Large intestine (tissue), 3 donors: ENCODE results near the gene NXN. TPM values are rescaled to one million over a fixed set of nuclear protein-coding genes. Genes with fewer than 3 reads are reported as not detected.

ENCODE experiments used
- DNase-seq, 2 donors: peaks; one replicate each; pipeline versions ENCODE4 v3.0.0 to v3.0.0-alpha.2; 2013
- H3K27ac ChIP-seq: one replicate; pipeline ENCODE4 v1.5.1; 2013; ENCODE audit warnings: low read length
- H3K27me3 ChIP-seq: 2 replicates; pipeline ENCODE4 v1.6.1; 2013; ENCODE audit warnings: low read length; ENCODE audit not compliant: control insufficient read depth, insufficient read depth
- H3K36me3 ChIP-seq: 2 replicates; pipeline ENCODE4 v1.6.1; 2013; ENCODE audit warnings: low read length; ENCODE audit not compliant: control insufficient read depth, insufficient read depth
- H3K4me1 ChIP-seq: one replicate; pipeline ENCODE4 v1.6.1; 2013; ENCODE audit warnings: low read length; ENCODE audit not compliant: control insufficient read depth, insufficient read depth
- H3K4me3 ChIP-seq: one replicate; pipeline ENCODE4 v1.5.1; 2013; ENCODE audit warnings: low read length
- H3K9me3 ChIP-seq: one replicate; pipeline ENCODE4 v1.6.1; 2013; ENCODE audit warnings: mild to moderate bottlenecking, low read depth, low read length, moderate library complexity; ENCODE audit not compliant: control insufficient read depth
- WGBS: methylation state at CpG from one replicate; pipeline ENCODE4 v1.1.5; 2013; ENCODE audit warnings: low lambda C conversion rate; ENCODE audit not compliant: insufficient coverage; 5-methylcytosine and 5-hydroxymethylcytosine counted together
- polyA plus RNA-seq: library from polyadenylated mRNA; unstranded; fragments of 120-200 nt; gene quantifications from one replicate; pipeline ENCODE4 v1.2.1, GENCODE V29; 2013

The NXN gene
- polyA plus RNA-seq, 1 donor = 22.3 TPM

DNA sequence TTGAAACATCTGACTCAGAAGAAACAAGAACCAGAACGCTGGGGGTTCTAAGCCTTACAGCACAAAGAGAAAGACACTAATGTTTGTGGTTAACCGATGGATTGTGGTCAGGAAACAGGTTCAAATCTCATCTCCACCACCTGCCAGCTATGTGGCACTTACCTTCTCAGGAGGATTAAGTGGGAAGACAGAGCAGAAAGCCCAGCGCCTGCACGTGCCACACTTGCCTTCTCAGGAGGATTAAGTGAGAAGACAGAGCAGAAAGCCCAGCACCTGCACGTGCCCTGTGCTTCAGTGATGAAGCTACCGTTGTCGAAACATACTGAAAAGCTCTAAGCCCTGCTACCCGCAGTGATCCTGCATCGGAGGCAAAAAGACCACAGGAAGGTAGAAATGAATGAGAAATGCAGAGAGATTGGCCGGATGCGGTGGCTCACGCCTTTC is 90.6 kb downstream of the NXN start:
- no peak for DNase-seq
- no peaks in the 10 kb centered on the region for H3K36me3 ChIP-seq
- no peaks in the 10 kb centered on the region for H3K4me1 ChIP-seq
- no peak overlapping the region for H3K4me3 ChIP-seq
- no peak overlapping the region for H3K27ac ChIP-seq
- WGBS = 60% methylated on average over 1 of the region's 12 CpGs
- no peaks in the 10 kb centered on the region for H3K27me3 ChIP-seq
- no peaks in the 10 kb centered on the region for H3K9me3 ChIP-seq

GRCh38 chr17:887551-888209 is 91.9 kb downstream of the NXN start:
- Histone ChIP-seq H3K4me1 (peaks cover 3% of the 10 kb centered on the region), H3K27ac (peak overlapping the region; percentile 57), H3K9me3 (no peaks in the 10 kb centered on the region), H3K36me3 (no peaks in the 10 kb centered on the region), H3K27me3 (no peaks in the 10 kb centered on the region), H3K4me3 (no peak overlapping the region)
- no CpG with 5 or more reads among the region's 21 CpGs for WGBS
- DNase-seq = no peak

DNA sequence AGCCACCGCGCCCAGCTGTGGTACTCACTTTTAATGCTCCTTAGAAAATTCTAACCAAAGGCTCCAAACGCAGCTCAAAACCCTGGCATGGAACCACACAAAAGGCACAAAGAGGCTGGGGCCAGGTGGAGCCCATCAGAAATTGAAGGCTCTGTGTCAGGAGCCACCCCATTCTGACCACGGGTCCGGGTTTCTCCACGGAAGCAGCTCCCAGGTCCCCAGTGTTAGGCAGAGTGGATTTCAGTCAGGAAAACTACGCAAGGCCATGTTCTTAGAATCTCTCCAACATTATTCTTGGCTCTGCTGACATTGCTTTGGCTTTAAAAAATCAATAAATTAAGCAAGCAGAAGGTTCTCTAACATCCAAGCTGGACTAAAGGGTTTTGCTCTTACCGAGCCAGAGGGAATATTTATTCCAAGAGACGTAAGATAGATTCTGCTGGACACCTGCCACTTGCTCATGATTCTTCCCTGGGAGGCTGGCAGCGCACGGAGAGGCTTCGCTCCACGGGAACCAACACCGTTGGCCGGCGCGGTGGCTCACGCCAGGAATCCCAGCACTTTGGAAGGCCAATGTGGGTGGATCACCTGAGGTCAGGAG is 93.5 kb downstream of the NXN start:
- no peaks in the 10 kb centered on the region for H3K9me3 ChIP-seq
- H3K4me1 ChIP-seq = peaks cover 3% of the 10 kb centered on the region
- H3K27ac ChIP-seq = peak overlapping the region; percentile 33
- no peaks in the 10 kb centered on the region for H3K27me3 ChIP-seq
- no CpG with 5 or more reads among the region's 18 CpGs for WGBS
- no peak for DNase-seq
- H3K36me3 ChIP-seq = no peaks in the 10 kb centered on the region
- no peak overlapping the region for H3K4me3 ChIP-seq

DNA sequence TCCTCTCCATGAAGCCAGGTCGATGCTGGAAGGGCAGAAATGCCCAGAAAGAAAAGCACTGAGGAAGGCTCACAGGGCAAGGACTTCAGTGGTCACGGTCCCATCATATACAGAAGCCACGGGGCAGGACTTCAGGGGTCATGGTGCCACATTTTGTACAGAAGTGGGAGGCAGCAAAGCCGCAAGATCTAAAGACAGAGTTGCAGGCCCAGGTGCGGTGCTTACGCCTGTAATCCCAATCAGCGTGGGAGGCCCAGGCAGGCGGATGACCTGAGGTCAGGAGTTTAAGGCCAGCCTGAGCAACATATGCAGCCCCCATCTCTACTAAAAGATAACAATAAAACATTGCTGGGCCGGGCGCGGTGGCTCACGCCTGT is 96.0 kb downstream of the NXN start:
- no peaks in the 10 kb centered on the region for H3K9me3 ChIP-seq
- no peak for DNase-seq
- H3K36me3 ChIP-seq = no peaks in the 10 kb centered on the region
- H3K4me1 ChIP-seq = peaks cover 3% of the 10 kb centered on the region
- H3K4me3 ChIP-seq = no peak overlapping the region
- no CpG with 5 or more reads among the region's 12 CpGs for WGBS
- peak overlapping the region; percentile 60 for H3K27ac ChIP-seq
- no peaks in the 10 kb centered on the region for H3K27me3 ChIP-seq

GRCh38 chr17:882827-883585 is 96.6 kb downstream of the NXN start:
- H3K27ac ChIP-seq = peak overlapping the region; percentile 60
- no peaks in the 10 kb centered on the region for H3K9me3 ChIP-seq
- peaks cover 3% of the 10 kb centered on the region for H3K4me1 ChIP-seq
- DNase-seq = peak in 1 of 2 donors; percentile 44
- no peaks in the 10 kb centered on the region for H3K36me3 ChIP-seq
- H3K27me3 ChIP-seq = no peaks in the 10 kb centered on the region
- no CpG with 5 or more reads among the region's 14 CpGs for WGBS
- H3K4me3 ChIP-seq = no peak overlapping the region

DNA sequence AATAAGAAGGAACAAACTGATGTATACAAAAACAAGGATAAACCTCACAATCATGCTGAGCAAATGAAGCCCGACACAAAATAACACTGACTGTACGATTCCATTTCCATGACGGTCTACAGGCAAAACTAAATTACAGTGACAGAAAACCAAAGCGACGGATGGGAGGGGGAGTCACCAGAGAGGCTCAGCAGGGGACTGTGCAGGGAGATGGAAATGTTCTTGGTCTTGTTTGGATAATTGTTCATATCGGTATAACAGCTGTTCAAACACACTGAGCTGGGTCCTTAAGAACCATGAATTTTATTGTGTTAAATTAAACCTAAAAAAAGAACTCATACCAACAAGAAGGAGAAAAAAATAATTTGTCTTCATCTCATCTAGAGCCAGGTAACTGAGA is 97.8 kb downstream of the NXN start:
- WGBS = 83% methylated on average over 6 of the region's 6 CpGs
- no peaks in the 10 kb centered on the region for H3K27me3 ChIP-seq
- no peak overlapping the region for H3K27ac ChIP-seq
- peaks cover 3% of the 10 kb centered on the region for H3K4me1 ChIP-seq
- no peak for DNase-seq
- H3K4me3 ChIP-seq = no peak overlapping the region
- H3K9me3 ChIP-seq = no peaks in the 10 kb centered on the region
- no peaks in the 10 kb centered on the region for H3K36me3 ChIP-seq

- WGBS = 80% methylated on average over 1 of the region's 15 CpGs
- DNase-seq = no peak
- H3K27ac ChIP-seq = peak overlapping the region; percentile 53
- H3K4me3 ChIP-seq = no peak overlapping the region
- H3K27me3 ChIP-seq = no peaks in the 10 kb centered on the region
- H3K4me1 ChIP-seq = peaks cover 3% of the 10 kb centered on the region
- H3K9me3 ChIP-seq = no peaks in the 10 kb centered on the region
- H3K36me3 ChIP-seq = no peaks in the 10 kb centered on the region
Observed at GRCh38 chr17:880443-881269, 98.9 kb downstream of the NXN start.

DNA sequence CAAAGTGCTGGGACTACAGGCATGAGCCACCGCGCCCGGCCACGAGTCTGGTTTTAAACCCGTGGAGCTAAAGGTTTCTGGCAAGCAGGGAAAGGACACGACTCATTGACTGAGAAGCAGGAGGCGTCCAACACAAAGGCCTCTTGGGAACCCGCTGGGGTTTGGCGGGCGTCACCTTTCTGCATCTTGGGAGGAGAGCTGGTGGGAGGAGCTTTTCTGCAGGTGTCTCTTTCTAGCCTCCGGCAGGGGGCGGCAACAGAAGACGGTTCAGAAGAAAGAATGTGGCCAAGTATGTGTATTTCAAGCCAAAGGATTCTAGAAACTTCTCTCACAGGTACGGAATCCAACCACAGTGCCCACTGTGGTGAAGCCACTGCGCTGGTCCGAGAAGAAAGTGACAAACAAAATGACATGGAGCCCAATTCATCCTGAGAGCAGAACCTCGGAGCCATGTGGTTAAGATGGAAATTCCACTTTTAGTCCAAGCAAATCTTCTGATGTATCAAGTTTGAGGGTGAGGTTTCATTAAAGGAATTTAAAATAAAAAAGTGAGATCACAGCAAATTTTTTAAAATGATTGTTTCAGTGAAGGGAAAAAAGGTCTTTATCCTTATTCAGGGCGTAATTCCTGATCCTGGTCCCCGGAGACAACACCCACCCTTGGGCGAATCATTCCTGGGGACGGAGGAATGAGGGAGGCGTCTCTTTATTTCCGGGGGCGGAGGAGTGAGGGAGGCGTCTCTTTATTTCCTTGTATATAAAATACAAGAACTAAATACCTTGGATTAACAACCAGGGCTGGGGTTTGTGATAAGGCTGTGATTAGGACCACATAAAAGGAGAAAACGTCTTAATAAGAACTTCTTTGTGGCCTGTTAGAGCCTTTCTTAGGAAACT is 99.8 kb downstream of the NXN start:
- no peaks in the 10 kb centered on the region for H3K36me3 ChIP-seq
- no peak overlapping the region for H3K4me3 ChIP-seq
- H3K4me1 ChIP-seq = peaks cover 3% of the 10 kb centered on the region
- DNase-seq = peak in 1 of 2 donors; percentile 59
- H3K27ac ChIP-seq = peak overlapping the region; percentile 53
- 80% methylated on average over 1 of the region's 26 CpGs for WGBS
- H3K27me3 ChIP-seq = no peaks in the 10 kb centered on the region
- no peaks in the 10 kb centered on the region for H3K9me3 ChIP-seq

DNA sequence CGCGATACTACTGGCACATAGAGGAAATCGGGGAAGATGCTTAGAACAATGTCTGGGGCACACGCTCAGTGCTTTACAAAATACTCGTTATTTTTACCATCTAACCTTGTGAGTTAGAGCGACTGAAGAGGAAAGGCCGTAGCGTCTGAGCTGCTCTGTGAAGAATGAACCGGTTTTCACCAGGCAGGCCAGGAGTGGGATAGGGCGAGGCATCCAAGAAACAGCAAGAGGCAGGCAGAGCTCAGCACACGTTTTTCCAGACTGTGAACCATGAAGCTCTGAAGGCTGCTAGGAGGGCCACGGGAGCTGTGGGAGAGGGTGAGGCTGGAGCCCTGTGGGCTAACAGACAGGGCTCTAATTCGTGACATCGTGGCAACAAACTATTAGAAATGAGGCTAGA is 101.9 kb downstream of the NXN start:
- Histone ChIP-seq H3K27ac (no peak overlapping the region), H3K4me1 (no peaks in the 10 kb centered on the region)

More for the DNA sequence above, 101.9 kb downstream of the NXN start:
- no CpG with 5 or more reads among the region's 14 CpGs for WGBS
- Histone ChIP-seq H3K27me3 (no peaks in the 10 kb centered on the region), H3K36me3 (no peaks in the 10 kb centered on the region), H3K9me3 (no peaks in the 10 kb centered on the region), H3K4me3 (no peak overlapping the region)
- DNase-seq = no peak
